Smooth muscle cell of the umbilical artery (primary cell): ENCODE results near the gene SERINC4. TPM values are rescaled to one million over a fixed set of nuclear protein-coding genes. Genes with fewer than 3 reads are reported as not detected.

ENCODE experiments used
- total RNA-seq: library from RNA; depleted of rRNA; stranded (reverse); fragments of >200 nt; gene quantifications from 2 replicates; pipeline ENCODE4 v1.2.3, GENCODE V29; 2014

SERINC4 gene
- not detected in 2 replicates for total RNA-seq

DNA sequence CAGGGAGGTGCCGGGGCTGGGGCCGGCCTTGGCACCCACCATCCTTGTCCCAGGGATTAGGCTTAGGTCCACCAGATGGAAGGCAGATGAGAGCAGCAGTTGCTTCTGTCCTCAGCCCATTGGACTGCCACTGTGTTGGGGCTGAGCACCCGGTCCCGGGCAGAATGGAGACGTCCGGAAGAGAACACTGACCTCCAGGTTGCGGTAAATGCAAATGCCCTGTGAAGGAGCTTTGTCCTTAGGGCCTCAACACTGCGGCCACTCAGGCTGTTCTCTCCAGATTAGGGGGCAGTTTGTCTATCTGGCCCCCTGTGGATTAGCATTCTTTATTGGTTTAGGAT is at the start of gene SERINC4:
Gene SERINC4 (minus strand): TSS at position 276 of the 341 bp plus-strand sequence. CDS start 234 bp downstream, at position 42.

GRCh38 chr15:43826508-43827341 is 26.7 kb upstream of the SERINC4 start, which contains the start of gene WDR76:
Gene WDR76 (plus strand): TSS chr15:43827002. CDS start chr15:43827033, 31 bp downstream.

GRCh38 chr15:43824302-43825246 is 24.6 kb upstream of the SERINC4 start, which contains the start of gene MFAP1:
Gene MFAP1 (minus strand): TSS chr15:43824690. CDS start chr15:43824569, 121 bp downstream.

DNA sequence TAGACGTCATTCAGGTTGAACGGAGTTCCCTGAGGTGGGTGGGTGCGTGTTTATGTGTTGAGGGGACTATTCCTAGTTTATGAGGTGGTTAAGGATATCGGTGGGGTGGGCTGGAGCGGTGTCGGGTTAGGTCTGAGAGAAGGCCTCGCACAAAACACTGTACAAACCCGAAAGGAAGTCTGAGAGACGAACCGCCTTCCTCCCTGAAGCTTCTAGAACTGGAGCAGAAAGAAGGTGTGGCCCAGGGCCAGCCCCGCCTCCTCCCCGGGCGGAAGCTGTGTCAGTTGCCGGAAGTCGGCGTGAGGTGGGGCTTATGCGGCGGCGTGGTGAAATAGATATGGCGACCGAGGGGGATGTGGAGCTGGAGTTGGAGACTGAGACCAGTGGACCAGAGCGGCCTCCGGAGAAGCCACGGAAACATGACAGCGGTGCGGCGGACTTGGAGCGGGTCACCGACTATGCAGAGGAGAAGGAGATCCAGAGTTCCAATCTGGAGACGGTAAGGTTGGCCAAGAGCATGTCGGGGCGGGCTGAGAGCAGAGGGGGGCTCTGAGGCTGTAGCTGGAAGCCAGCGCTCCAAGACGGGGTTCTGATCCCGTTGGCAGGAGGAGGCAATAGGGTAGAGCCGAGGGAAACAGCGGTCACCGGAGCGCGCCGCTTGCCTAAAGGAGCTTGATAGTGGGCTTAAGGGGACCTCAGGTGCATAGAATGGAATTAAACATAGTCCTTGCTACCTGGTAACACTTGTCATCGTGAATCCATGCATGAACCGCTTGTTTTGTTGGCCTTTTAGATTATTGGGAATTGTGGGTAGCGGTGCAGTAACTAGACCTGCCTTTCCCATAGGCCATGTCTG is 494 bp upstream of the SERINC4 start, which contains the start of gene HYPK:
Gene HYPK (plus strand): TSS at position 314 of the 856 bp plus-strand sequence. CDS start 24 bp downstream, at position 338.

GRCh38 chr15:43791993-43792760 is 7.8 kb downstream of the SERINC4 start, which contains the start of gene SERF2:
Gene SERF2 (plus strand): TSS chr15:43792320. CDS start chr15:43792377, 57 bp downstream.

DNA sequence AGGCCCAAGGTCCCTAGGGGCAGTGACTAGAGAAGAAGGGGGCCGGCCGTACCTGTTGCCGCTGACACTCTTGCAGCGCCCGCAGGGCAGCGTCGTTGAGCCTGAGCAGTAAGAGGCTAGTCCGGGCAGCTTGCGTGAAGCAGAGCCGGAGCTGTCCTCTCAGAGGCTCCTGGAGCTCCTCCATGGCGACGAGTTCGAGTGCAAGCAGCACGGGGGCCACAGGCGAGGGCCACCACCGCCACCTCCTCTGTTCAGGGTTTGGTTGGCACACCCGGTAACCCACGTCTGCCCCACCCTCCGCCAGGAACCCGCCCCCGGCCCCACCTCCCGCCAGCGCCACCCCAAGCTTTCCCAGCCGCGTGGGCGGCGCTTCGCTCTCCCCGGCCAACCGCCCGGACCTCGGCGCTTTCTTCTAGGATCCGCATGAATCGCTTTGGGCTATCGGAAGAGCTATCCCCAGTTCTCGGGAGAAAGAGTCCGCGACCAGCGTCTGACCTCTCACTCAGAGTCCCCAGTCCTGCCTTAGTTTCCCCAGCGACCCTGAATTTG is 23.2 kb downstream of the SERINC4 start, which contains the start of gene ELL3:
Gene ELL3 (minus strand): TSS at position 249 of the 549 bp plus-strand sequence. CDS start 65 bp downstream, at position 184.

GRCh38 chr15:43746245-43746902 is 53.6 kb downstream of the SERINC4 start, which contains the start of gene PDIA3:
Gene PDIA3 (plus strand): TSS chr15:43746438. CDS start chr15:43746540, 102 bp downstream.

Other genes starting within 250 kb of the SERINC4 start
- gene PPIP5K1, start 210.0 kb downstream of the SERINC4 start, total RNA-seq = 20.8 and 81.9 TPM in 2 replicates
- gene CKMT1B, start 206.2 kb downstream of the SERINC4 start, total RNA-seq = not detected in 2 replicates
- 0.09 and 0.30 TPM in 2 replicates for gene STRC, start 181.4 kb downstream of the SERINC4 start, total RNA-seq
- 0.89 and 9.6 TPM in 2 replicates for gene CATSPER2, start 151.4 kb downstream of the SERINC4 start, total RNA-seq
- gene CKMT1A, start 106.4 kb downstream of the SERINC4 start, total RNA-seq = not detected in 2 replicates
- gene PDIA3, start 53.8 kb downstream of the SERINC4 start, total RNA-seq = 529 and 690 TPM in 2 replicates
- 1.7 and 2.7 TPM in 2 replicates for gene ELL3, start 23.3 kb downstream of the SERINC4 start, total RNA-seq
- 844 and 1,099 TPM in 2 replicates for gene SERF2, start 7.9 kb downstream of the SERINC4 start, total RNA-seq
- 4.8 and 5.8 TPM in 2 replicates for gene HYPK, start 379 bp upstream of the SERINC4 start, total RNA-seq
- gene MFAP1, start 24.5 kb upstream of the SERINC4 start, total RNA-seq = 27.9 and 31.5 TPM in 2 replicates
- 3.0 and 11.5 TPM in 2 replicates for gene WDR76, start 26.8 kb upstream of the SERINC4 start, total RNA-seq